Femur (tissue), 1 donor: ENCODE measurements around the gene BAX.
A peak's percentile ranks its signal among the peaks of the same experiment; 100 is the strongest.

Experiments used
- DNase-seq: peaks from one replicate; pipeline ENCODE4 v3.0.0-alpha.2; 2017

The BAX gene

DNA sequence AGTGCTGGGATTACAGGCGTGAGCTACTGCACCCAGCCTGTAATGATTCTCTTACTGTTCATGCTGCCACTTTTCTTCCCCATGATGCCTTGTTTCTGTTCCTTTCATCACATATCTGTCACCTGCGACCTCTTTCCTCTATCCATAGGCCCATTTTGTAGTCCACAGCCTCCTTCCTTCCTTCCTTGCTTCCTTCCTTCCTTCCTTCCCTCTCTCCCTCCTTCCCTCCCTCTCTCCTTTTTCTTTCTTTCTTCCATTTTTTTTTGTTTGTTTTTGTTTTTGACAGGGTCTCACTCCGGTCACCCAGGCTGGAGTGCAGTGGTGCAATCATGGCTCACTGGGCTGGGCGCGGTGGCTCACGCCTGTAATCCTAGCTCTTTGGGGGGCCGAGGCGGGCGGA lies 34.2 kb downstream of the BAX start:
- no peak for DNase-seq

DNA sequence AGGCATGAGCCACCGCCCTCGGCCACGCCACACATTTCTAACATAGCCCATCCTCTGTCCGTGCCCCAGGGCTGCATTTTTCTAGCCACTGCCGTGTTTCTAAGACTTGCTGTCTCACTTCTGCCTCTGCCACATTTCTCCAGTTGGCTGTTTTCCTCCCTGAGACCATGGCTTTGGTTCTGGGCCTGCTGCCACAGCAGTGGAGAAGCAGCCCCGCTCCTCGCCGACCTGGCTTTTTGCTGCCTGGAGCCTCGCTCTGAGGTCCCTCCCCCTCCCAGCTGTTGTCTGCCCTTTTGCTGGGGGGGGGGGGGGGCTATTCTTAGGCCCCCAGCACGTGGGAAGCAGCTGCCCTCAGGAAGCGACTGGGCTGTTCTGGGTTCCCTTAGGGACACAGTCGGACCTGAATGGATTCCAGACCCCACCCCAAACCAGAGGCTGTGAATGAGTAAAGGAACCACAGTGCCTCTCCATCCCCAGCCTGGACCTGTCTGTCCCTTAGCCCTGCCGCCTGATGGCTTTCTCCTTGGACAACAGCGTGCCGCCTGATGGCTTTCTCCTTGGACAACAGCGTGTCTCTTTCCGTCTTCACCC lies 35.1 kb downstream of the BAX start:
- DNase-seq, result peak; percentile 72

DNA sequence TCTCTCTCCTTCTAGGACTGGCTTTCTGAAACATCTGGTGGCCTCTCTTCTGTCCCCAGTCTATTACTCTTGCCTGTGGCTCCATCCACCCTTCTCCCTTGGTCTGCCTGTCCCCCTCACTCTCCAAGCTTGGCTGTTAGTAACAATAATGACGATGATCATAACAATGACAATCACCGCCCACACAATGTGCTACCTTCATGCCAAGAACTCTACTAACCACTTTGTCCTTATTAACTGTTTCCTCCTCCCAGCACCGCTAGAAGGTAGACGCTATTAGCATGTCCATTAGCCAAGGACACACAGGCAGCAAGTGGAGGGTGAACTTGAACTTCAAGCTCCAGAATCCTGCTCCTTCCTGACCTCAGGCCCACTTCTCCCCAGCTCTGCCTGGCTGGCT lies 35.7 kb downstream of the BAX start:
- DNase-seq, result no peak

DNA sequence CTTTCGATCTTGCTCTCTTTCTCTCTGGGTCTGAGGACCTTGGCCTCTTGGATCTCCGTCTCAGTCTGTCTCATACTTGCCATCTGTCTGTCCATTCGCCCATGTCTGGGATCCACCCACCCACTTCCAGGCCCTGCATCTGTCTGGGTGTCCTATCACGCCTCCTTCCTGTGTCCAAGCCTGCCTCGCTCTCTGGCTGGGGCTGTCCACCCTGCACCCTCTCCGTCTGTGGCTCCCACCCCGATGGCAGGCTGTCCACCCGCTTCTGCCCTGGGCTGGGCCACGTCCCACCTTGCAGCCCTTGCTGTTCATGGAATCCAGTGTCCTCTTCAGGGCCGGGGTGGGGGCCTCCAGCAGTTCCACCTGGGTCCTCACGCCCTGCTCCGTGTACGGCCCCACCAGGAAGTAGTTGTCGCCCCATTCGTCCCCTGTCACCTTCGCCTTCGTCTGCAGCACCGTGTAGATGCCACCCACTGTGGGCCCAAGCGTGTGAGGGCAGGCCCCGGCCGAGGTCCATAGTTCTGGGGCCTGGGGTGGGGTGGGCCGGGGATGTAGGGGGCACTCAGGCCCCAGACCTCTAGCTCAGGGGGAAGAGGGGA lies 36.4 kb downstream of the BAX start:
- no peak for DNase-seq

DNA sequence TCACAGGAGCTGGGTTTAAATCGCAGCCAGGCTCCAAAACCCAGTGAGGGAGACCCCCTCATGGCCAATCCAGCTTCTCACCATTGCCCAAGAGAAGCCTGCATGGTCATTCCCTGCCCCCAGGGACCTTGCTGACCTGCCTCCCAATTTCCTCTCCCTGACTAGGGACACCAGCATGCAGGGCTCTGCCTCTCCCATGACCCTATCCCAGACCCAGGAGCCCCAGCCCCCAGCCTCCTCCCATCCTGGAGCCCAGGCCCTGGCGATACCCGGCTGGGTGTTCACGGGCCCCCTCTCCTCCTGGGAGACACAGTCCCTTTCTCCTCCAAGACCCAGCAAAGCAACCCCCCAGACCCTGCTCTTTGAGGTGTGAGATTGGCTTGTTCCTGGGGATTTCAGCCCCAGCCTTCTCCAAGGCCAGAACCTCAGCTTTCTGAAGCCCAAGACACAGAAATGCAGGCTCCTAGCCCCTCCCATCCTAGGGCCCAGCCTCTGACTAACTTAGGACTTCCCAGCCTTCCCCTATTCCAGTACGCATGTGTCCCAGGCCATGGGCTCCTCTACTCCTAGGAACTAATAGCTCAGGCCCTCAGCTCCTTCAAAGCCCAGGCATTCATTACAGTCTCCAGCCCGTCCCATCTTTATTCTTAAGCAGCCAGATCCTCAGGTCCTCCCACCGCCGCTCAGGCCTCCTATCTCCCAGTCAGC lies 37.4 kb downstream of the BAX start:
- peak; percentile 75 for DNase-seq

DNA sequence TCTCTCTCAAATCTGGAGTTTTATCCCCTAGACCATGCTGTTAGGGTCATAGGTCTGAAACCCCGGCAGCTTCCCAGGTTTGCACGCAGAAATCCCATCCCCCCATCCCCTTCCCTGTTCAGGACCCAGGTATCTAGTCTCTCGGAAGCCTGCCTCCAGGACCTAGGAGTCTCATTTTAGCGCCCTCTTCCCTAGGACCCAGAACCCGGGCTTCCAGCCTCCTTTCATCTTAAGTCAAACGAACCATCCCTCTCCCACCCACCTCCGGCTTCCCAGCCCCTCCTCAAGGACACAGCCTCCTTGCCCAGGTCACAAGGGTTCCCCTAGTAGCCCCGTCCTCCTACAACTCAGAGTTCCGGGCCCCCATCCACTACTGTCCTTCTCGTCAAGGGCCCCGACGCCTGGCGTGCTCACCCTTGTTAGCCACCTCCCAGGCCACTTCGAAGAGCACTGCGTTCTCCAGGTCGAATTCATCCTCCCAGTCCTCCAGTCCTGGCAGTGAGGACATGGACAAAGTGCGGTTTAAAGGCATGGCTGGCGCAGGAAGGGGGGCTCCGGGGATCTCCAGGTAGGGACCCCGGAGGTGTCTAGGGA lies 38.0 kb downstream of the BAX start:
- DNase-seq, result no peak

DNA sequence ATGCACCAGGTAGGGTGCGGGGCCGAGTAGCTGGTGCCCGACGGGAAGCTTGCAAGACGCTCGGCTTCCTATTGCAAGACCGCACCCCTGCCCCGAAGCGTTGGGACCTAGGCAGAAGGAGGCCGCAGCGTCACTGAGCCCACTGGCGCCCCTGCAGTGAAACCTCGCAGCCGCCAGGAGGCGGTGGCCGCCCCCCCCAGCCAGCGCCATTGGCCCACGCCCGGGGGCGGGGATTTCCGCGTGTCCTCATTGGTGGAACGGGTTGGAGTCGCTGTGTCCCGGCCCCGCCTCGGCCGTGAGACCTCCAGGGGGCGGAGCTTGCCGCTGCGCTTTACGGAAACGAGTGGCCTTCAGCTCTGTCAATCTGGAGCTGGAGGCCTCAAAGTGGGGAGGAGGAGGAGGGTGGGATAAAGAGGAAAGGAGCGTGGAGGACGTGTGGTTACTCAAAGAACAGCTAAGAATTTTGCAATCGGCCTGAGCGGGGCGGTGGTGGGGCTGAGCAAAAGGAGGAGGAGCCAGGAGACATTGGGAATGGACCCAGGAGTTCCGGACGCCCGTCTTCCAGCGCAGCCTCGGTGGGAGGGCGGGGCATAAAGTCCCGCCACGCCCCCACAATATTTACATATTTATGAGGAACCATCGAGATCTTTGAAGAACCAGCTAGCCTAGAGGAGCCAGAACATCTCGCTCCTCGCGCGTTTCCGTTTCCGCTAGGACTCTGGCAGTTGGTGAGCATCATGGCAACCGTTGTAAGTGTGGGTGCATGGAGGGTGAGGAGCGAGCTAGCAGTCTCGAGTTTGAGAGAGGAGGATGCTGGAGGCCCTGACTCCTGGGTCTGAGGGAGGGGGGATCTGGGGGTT lies 38.7 kb downstream of the BAX start, which contains the start of the genes GYS1 and RUVBL2:
Gene GYS1, minus strand, starts transcription at position 135 of the 860 bp plus-strand sequence. CDS start 197 bp downstream, outside the sequence.
Gene RUVBL2, plus strand, starts transcription at position 713 of the 860 bp plus-strand sequence. Its CDS starts 25 bp downstream, at position 738.
- peak; percentile 100 for DNase-seq

DNA sequence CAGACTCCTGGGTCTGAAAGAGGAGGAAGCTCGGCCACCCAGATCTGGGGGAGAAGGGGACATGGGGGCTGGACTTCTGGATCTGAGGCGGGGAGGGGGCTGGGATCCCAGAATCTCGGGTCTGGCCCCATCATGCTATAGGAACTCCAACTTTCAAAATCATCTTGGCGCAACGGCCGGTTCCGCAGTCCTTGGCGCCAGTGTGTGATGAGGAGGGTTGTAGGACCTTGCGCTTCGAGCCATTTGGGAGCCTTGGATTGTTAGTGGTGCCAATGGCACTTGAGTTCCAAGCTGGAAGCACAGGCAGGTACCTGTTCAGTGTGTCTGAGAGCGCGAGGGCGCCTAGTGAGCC lies 39.3 kb downstream of the BAX start:
- no peak for DNase-seq

DNA sequence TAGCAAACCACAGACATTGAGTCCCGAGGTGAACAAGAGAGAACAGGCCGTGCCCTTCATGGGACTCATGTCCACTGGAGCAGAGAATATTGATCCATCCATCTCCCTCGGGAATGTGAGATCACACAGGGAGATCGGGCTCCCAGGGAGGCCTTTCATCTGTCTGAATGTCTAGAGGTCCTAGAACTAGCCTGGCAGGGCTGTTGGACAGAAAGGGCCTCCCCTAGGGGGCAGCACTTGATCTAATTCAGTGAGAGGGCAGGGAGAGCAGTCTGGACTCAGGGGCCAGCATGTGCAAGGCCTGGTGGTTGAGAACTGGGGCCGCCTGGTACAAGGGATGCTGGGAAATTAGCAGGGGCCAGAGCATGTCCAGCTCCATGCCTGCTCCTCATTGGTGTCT lies 43.3 kb downstream of the BAX start:
- DNase-seq, result no peak

DNA sequence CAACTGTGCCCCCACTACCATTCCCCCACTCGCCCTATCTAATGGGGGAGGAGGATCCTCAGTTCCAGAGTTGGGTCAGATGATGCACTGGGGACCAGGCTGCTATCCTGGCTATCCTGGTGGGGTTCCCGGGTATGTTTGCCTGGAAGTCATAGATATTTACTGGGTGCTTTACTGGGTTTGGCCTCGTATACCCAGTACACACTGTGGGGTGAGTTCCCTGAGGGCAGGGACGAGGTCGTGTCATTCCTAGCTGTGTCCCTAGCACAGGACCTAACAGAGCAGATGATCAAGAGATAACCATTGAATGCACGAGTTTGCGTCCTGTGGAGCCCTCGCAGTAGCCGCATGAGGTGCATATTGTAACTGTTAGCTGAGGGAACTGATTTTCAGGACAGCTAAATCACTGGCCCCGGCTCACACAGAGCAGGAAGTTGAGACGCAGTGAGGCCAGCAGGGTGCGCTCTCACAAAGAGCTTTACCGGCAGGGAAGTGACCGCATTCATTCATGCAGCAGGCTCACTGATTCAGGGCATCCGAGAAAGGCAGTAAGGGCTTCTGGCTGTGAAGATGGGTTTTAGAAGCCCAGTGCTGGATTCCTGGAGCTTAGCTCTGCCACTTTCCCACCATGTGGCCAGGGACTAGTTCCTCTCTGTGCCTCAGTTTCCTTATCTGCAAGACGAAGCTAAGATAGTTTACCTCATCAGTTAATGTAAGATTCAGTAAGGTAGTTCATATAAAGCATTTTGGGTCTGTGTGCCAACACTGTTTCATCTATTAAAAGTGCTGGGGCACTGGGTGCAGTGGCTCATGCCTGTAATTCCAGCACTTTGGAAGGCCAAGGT lies 45.0 kb downstream of the BAX start:
- DNase-seq, result no peak

DNA sequence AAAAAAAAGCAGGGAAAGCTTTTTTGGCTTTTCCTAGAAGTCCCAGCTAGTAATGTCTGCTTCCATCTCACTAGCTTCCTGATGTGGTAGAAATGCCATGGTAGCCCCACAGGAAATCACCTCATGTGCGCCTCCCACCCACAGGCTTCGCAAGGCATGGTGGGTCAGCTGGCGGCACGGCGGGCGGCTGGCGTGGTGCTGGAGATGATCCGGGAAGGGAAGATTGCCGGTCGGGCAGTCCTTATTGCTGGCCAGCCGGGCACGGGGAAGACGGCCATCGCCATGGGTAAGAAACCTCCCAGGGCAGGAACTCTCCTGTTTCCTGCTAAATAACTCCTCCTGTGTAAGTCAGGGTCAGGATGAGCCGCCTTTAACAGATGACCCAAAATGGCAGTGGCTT lies 49.5 kb downstream of the BAX start:
- no peak for DNase-seq

DNA sequence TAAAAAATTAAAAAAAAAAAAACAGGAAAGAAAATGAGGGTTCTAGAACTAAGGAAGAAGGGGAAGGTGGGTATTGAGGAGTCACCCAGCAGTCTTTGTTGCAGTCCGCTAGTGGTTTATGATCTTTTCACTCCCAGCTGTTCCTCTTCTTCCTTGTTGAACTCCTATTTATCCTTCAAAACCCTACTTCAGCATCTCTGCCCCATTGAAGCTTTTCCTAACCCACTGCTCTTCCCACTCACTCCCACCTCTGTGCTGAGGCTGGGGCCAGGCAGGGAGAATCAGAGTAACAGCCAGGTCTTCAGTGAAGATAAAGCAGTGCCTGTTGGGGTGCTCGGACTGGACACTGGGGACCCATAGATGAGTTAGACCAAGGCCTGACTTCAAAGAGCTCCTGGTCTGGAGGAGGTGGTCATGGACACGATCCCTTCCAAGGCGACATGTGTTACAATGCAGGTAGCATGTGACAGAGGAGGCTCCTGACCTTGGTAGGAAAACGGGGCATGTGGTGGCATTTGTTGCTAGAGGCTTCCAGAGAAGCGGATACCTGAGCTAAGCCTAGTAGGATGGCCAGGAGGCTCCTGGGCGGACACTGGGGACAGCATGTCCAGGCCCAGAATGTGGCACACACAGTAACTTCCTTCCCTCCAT lies 50.4 kb downstream of the BAX start:
- no peak for DNase-seq

DNA sequence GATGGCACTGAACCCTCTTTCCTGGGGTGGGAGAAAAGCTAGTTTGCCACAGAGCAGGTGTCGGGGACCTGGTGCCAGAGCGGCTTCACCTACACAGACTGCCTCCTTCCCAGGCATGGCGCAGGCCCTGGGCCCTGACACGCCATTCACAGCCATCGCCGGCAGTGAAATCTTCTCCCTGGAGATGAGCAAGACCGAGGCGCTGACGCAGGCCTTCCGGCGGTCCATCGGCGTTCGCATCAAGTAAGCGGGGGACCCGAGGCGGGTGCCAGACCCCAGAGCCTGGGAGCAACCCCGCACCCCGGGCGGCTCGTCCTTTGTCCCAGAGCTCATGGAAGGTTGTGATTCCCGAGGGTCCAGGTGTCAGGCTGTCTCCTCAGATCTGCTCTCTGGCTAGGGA lies 52.2 kb downstream of the BAX start:
- DNase-seq, result no peak

DNA sequence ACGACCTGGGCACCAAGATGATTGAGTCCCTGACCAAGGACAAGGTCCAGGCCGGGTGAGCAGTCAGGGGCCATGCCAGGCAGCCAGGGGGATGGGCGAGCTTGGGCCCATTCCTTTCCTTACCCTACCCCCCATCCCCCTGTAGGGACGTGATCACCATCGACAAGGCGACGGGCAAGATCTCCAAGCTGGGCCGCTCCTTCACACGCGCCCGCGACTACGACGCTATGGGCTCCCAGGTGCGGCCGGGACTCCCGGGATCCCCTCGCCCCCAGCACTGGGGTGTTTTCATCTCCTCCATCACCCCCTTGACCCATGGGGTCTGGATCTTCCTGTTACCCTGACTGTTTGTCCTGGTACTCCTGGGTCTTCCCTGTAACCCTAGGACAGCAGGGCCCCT lies 55.2 kb downstream of the BAX start:
- no peak for DNase-seq

DNA sequence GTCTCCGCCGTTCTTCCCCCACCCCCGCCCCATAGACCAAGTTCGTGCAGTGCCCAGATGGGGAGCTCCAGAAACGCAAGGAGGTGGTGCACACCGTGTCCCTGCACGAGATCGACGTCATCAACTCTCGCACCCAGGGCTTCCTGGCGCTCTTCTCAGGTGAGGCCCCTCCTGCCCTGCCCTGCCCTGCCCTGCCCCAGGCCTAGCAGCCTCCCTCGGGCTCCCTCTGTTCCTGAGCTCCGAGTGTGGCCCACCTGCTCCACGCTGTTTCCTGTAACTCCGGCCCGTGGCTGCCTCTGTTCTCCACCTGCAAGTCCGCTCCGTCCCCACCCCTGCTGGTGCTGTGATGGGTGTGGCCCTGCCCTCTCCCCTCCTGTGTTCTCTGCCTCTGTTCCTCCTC lies 55.8 kb downstream of the BAX start:
- no peak for DNase-seq

DNA sequence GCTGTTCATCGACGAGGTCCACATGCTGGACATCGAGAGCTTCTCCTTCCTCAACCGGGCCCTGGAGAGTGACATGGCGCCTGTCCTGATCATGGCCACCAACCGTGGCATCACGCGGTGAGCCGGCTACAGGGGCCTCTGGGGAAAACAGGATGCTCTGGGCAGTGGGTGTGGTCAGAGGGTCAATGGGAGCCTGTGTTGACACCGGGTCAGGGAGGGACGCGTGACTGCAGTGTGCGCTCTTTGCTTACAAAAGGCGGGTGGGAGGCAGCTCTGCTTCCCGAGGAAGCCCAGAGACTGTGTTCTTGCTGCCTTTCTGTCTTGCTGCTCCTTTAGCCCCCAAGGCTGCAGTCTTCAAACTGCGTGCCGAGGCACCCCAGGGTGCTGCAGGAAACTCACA lies 56.5 kb downstream of the BAX start:
- no peak for DNase-seq
